Measurements from ENCODE around the gene LMAN2.
A peak's percentile ranks its signal among the peaks of the same experiment; 100 is the strongest.
"Not testable (repeated sequence)": the region's sequence is repeated elsewhere in the genome, so short reads cannot be mapped to it uniquely, and the experiment has no call there.

The LMAN2 gene

GRCh38 chr5:177306674-177307543 lies 44.6 kb downstream of the LMAN2 start:
- Histone ChIP-seq H3K9ac (ENCODE audit: low read depth in 1 of 2, low read length in 2 of 2) (no peak overlapping the region), H3K27ac (ENCODE audit: low read depth in 2 of 2, low read length in 2 of 2) (peak overlapping the region; percentile 25 to 29), H3K4me1 (ENCODE audit: control insufficient read depth in 2 of 2, insufficient read depth in 2 of 2, low read length in 2 of 2) (peaks cover 33 to 47% of the 10 kb centered on the region in 2 donors), H3K9me3 (ENCODE audit: control insufficient read depth in 2 of 2, low read length in 2 of 2) (no peaks in the 10 kb centered on the region), H3K27me3 (ENCODE audit: control insufficient read depth in 2 of 2, insufficient read depth in 2 of 2, low read length in 2 of 2) (no peaks in the 10 kb centered on the region), H3K4me3 (ENCODE audit: low read length in 2 of 2) (no peak overlapping the region), H3K36me3 (ENCODE audit: control insufficient read depth in 2 of 2, insufficient read depth in 2 of 2, low read length in 2 of 2) (peaks cover 22 to 24% of the 10 kb centered on the region in 2 donors)

DNA sequence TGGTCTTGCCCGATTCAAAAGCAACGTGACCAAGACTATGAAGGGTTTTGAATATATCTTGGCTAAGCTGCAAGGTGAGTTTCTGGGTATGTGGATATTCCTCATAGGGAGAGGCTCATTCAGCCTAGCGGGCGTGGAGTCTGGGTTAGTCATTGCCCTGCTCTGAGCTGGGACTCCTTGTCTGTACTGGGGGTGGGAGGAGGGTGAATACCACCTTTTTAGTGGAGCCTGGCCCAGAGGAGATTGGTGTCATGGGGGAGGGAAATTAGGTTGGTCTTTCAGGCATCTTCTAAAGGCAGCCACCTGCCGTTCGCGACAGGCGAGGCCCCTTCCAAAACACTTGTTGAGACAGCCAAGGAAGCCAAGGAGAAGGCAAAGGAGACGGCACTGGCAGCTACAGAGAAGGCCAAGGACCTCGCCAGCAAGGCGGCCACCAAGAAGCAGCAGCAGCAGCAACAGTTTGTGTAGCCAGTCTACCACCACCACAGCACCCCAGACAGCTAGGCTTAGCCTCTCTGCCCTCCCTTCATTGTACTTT lies 45.3 kb downstream of the LMAN2 start:
- not testable (repeated sequence) for H3K9me3 ChIP-seq (ENCODE audit: control insufficient read depth in 2 of 2, low read length in 2 of 2); H3K4me3 ChIP-seq (ENCODE audit: low read length in 2 of 2); H3K9ac ChIP-seq (ENCODE audit: low read depth in 1 of 2, low read length in 2 of 2); H3K27ac ChIP-seq (ENCODE audit: low read depth in 2 of 2, low read length in 2 of 2); H3K27me3 ChIP-seq (ENCODE audit: control insufficient read depth in 2 of 2, insufficient read depth in 2 of 2, low read length in 2 of 2)
- Histone ChIP-seq H3K36me3 (ENCODE audit: control insufficient read depth in 2 of 2, insufficient read depth in 2 of 2, low read length in 2 of 2) (peaks cover 22 to 24% of the 10 kb centered on the region in 2 donors), H3K4me1 (ENCODE audit: control insufficient read depth in 2 of 2, insufficient read depth in 2 of 2, low read length in 2 of 2) (peaks cover 35 to 51% of the 10 kb centered on the region in 2 donors)

DNA sequence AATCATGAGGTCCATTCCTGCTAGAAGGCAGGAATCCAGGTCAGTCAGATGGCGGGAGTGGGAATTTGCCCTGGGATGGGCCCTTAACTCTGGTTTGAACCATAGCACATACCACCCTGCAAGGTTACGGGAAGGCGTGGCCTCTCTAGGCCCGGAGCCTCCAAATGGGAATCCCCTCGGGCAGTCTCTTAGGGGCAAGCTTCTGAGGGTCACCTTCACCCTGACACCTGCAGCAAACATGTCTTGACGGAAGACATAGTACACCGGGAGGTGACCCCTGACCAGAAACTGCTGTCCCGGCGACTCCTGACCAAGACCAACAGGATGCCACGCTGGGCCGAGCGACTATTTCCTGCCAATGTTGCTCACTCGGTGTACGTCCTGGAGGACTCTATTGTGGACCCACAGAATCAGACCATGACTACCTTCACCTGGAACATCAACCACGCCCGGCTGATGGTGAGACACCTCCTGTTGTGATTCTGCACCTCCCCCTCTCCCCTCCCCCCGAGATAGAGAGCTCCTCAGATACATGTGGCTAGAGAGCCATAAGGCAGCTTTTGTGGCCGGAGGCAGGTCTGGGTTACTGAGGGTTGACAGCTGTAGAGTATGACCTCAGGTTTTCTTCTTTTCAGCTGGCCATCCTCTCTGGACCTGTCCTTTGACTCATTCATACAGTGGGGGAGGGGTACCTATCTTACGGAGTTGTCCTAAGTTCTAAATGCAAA lies 46.9 kb downstream of the LMAN2 start:
- Histone ChIP-seq H3K36me3 (ENCODE audit: control insufficient read depth in 2 of 2, insufficient read depth in 2 of 2, low read length in 2 of 2) (peaks cover 22 to 24% of the 10 kb centered on the region in 2 donors), H3K9me3 (ENCODE audit: control insufficient read depth in 2 of 2, low read length in 2 of 2) (no peaks in the 10 kb centered on the region), H3K4me3 (ENCODE audit: low read length in 2 of 2) (peak overlapping the region; percentile 90 to 98), H3K27ac (ENCODE audit: low read depth in 2 of 2, low read length in 2 of 2) (peak overlapping the region; percentile 92), H3K9ac (ENCODE audit: low read depth in 1 of 2, low read length in 2 of 2) (peak overlapping the region; percentile 97), H3K27me3 (ENCODE audit: control insufficient read depth in 2 of 2, insufficient read depth in 2 of 2, low read length in 2 of 2) (no peaks in the 10 kb centered on the region), H3K4me1 (ENCODE audit: control insufficient read depth in 2 of 2, insufficient read depth in 2 of 2, low read length in 2 of 2) (peaks cover 50 to 53% of the 10 kb centered on the region in 2 donors)

DNA sequence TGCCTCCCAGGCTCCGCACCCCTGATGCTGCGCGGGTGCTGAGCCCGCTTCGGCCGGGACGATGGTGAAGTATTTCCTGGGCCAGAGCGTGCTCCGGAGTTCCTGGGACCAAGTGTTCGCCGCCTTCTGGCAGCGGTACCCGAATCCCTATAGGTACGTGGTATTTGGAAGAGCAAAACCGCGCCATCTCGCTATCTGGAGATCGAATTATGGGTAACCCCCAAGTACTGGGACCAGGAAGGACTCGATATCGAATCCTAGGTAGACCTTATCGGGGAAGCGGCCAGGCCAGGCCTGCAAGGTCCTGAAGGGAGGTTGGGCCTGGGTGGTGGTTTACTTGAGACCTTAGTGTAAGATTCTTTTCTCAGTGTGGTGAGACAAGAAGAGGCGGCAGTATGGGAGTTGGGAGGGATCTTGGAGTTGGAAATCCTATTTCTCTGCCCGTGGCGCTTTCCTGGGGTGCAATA lies 47.5 kb downstream of the LMAN2 start:
- no peaks in the 10 kb centered on the region for H3K27me3 ChIP-seq (ENCODE audit: control insufficient read depth in 2 of 2, insufficient read depth in 2 of 2, low read length in 2 of 2)
- H3K9ac ChIP-seq (ENCODE audit: low read depth in 1 of 2, low read length in 2 of 2): peak overlapping the region; percentile 97
- H3K9me3 ChIP-seq (ENCODE audit: control insufficient read depth in 2 of 2, low read length in 2 of 2): no peaks in the 10 kb centered on the region
- peak overlapping the region; percentile 92 for H3K27ac ChIP-seq (ENCODE audit: low read depth in 2 of 2, low read length in 2 of 2)
- peaks cover 22 to 23% of the 10 kb centered on the region in 2 donors for H3K36me3 ChIP-seq (ENCODE audit: control insufficient read depth in 2 of 2, insufficient read depth in 2 of 2, low read length in 2 of 2)
- peaks cover 53 to 56% of the 10 kb centered on the region in 2 donors for H3K4me1 ChIP-seq (ENCODE audit: control insufficient read depth in 2 of 2, insufficient read depth in 2 of 2, low read length in 2 of 2)
- peak overlapping the region; percentile 90 to 98 for H3K4me3 ChIP-seq (ENCODE audit: low read length in 2 of 2)

DNA sequence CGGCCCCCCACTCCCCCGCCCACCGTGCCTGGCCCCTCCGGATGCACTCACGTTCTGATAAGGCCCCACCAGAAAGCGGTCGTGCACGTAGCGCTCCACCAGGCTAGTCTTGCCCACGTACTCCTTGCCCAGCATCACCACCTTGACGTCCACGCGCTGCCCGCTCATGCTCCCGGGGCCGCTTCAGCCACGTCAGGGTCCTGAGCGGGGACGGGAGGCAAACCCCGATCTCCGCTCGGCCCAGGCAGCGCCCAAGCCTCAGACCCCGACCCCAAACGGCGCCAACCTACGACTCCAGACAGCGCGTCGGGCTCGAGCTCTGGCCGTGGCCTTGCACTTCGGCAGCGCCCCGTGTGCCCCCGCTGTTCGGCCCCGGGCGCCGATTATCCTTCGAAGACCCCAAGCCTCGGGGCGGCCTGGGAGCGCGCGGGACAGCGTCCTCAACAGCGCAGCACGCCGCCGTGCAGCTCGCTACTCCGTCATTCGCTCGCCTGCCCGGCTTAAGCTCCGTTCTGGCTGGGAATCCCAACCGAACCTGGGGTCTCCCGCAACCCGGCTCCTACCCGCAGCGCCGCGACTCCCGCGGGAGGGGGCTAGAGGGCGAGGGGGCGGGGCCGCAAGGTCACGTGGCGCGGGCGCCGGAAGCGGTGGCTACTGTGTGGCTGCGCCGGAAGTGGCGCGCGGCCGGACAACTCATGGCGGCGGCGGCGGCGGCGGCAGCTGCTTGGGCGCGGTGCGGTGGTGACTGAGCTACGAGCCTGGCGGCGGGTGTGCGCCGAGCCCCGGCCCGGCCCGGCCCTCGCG lies 48.1 kb downstream of the LMAN2 start, which contains the start of the genes PRELID1 and RAB24:
TSS of gene PRELID1 (plus strand) at position 679 of the 804 bp plus-strand sequence. CDS start 187 bp downstream, outside the sequence.
TSS of gene RAB24 (minus strand) at position 599 of the 804 bp plus-strand sequence. CDS start at position 168, 431 bp downstream.
- H3K27me3 ChIP-seq (ENCODE audit: control insufficient read depth in 2 of 2, insufficient read depth in 2 of 2, low read length in 2 of 2): no peaks in the 10 kb centered on the region
- H3K9me3 ChIP-seq (ENCODE audit: control insufficient read depth in 2 of 2, low read length in 2 of 2): no peaks in the 10 kb centered on the region
- peaks cover 20 to 22% of the 10 kb centered on the region in 2 donors for H3K36me3 ChIP-seq (ENCODE audit: control insufficient read depth in 2 of 2, insufficient read depth in 2 of 2, low read length in 2 of 2)
- H3K9ac ChIP-seq (ENCODE audit: low read depth in 1 of 2, low read length in 2 of 2): peak within 1 kb of the TSS; percentile 97
- H3K4me3 ChIP-seq (ENCODE audit: low read length in 2 of 2): peak within 1 kb of the TSS; percentile 90 to 98
- H3K4me1 ChIP-seq (ENCODE audit: control insufficient read depth in 2 of 2, insufficient read depth in 2 of 2, low read length in 2 of 2): peaks cover 56 to 57% of the 10 kb centered on the region in 2 donors
- H3K27ac ChIP-seq (ENCODE audit: low read depth in 2 of 2, low read length in 2 of 2): peak within 1 kb of the TSS; percentile 92

DNA sequence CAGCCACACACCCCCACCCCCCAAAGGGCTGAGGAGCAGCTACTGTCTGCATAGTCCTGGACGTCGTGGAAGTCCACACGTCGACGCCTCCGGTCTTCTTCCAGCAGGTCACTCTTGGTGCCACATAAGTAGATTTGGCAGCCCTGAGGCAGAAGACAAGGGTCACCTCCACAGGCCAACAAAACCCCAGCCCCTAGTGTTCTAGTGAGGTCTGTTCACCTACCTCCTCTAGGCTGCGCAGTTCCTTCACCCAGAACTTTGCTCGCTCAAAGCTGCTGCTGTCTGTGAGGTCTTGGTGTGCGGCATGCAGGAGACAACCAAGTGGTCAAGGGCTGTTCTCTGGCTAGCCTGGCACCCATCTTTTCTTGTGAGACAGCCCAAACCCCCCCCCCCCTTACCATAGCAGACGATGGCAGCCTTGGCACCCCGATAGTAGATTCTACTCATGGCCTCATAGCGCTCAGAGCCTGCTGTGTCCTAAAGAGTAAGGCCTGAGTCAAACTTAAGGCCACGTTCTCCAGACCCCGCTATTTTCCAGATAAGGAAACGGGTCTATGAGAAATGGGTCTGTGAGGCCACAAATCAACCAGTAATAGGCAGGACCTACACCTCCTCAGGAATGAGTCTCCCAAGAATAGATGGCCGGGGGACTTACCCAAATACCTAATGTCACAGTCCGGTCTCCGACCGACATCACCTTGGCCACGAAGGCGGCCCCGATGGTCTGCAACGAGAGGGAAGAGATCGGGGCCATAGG lies 48.9 kb downstream of the LMAN2 start:
- Histone ChIP-seq H3K4me1 (ENCODE audit: control insufficient read depth in 2 of 2, insufficient read depth in 2 of 2, low read length in 2 of 2) (peaks cover 51 to 57% of the 10 kb centered on the region in 2 donors), H3K27me3 (ENCODE audit: control insufficient read depth in 2 of 2, insufficient read depth in 2 of 2, low read length in 2 of 2) (no peaks in the 10 kb centered on the region), H3K36me3 (ENCODE audit: control insufficient read depth in 2 of 2, insufficient read depth in 2 of 2, low read length in 2 of 2) (peaks cover 23 to 26% of the 10 kb centered on the region in 2 donors)

GRCh38 chr5:177301503-177302165 lies 49.8 kb downstream of the LMAN2 start:
- peaks cover 53 to 62% of the 10 kb centered on the region in 2 donors for H3K4me1 ChIP-seq (ENCODE audit: control insufficient read depth in 2 of 2, insufficient read depth in 2 of 2, low read length in 2 of 2)
- H3K36me3 ChIP-seq (ENCODE audit: control insufficient read depth in 2 of 2, insufficient read depth in 2 of 2, low read length in 2 of 2): peaks cover 16 to 18% of the 10 kb centered on the region in 2 donors
- no peaks in the 10 kb centered on the region for H3K27me3 ChIP-seq (ENCODE audit: control insufficient read depth in 2 of 2, insufficient read depth in 2 of 2, low read length in 2 of 2)
- H3K9ac ChIP-seq (ENCODE audit: low read depth in 1 of 2, low read length in 2 of 2): peak overlapping the region; percentile 86 to 97
- H3K4me3 ChIP-seq (ENCODE audit: low read length in 2 of 2): peak overlapping the region; percentile 14 to 83
- peak overlapping the region; percentile 87 to 92 for H3K27ac ChIP-seq (ENCODE audit: low read depth in 2 of 2, low read length in 2 of 2)
- no peaks in the 10 kb centered on the region for H3K9me3 ChIP-seq (ENCODE audit: control insufficient read depth in 2 of 2, low read length in 2 of 2)

More for the DNA sequence above, 48.9 kb downstream of the LMAN2 start:
- Histone ChIP-seq H3K9me3 (ENCODE audit: control insufficient read depth in 2 of 2, low read length in 2 of 2) (no peaks in the 10 kb centered on the region), H3K9ac (ENCODE audit: low read depth in 1 of 2, low read length in 2 of 2) (peak overlapping the region; percentile 86 to 97), H3K4me3 (ENCODE audit: low read length in 2 of 2) (peak overlapping the region; percentile 83 to 90), H3K27ac (ENCODE audit: low read depth in 2 of 2, low read length in 2 of 2) (peak overlapping the region; percentile 92)

GRCh38 chr5:177300951-177301350 lies 50.5 kb downstream of the LMAN2 start:
- Histone ChIP-seq H3K36me3 (ENCODE audit: control insufficient read depth in 2 of 2, insufficient read depth in 2 of 2, low read length in 2 of 2) (peaks cover 12 to 15% of the 10 kb centered on the region in 2 donors), H3K27me3 (ENCODE audit: control insufficient read depth in 2 of 2, insufficient read depth in 2 of 2, low read length in 2 of 2) (no peaks in the 10 kb centered on the region), H3K9me3 (ENCODE audit: control insufficient read depth in 2 of 2, low read length in 2 of 2) (no peaks in the 10 kb centered on the region), H3K4me1 (ENCODE audit: control insufficient read depth in 2 of 2, insufficient read depth in 2 of 2, low read length in 2 of 2) (peaks cover 58 to 67% of the 10 kb centered on the region in 2 donors), H3K27ac (ENCODE audit: low read depth in 2 of 2, low read length in 2 of 2) (peak overlapping the region; percentile 87 to 92), H3K9ac (ENCODE audit: low read depth in 1 of 2, low read length in 2 of 2) (peak overlapping the region in 1 of 2 donors; percentile 97), H3K4me3 (ENCODE audit: low read length in 2 of 2) (no peak overlapping the region)
